ENCODE data around the gene ANKRD18B.
"Not testable (repeated sequence)": the region's sequence is repeated elsewhere in the genome, so short reads cannot be mapped to it uniquely, and the experiment has no call there.

Gene ANKRD18B

GRCh38 chr9:33611358-33611757, 87.3 kb downstream of the ANKRD18B start:
- DNase-seq (ENCODE audit: low read depth in 2 of 2) = no peak

GRCh38 chr9:33612410-33612809, 88.4 kb downstream of the ANKRD18B start:
- not testable (repeated sequence) for DNase-seq (ENCODE audit: low read depth in 2 of 2)

GRCh38 chr9:33614001-33614687, 90.1 kb downstream of the ANKRD18B start:
- no peak for DNase-seq (ENCODE audit: low read depth in 2 of 2)

GRCh38 chr9:33618370-33618769, 94.3 kb downstream of the ANKRD18B start:
- DNase-seq (ENCODE audit: low read depth in 2 of 2) = not testable (repeated sequence)

- no peak for DNase-seq (ENCODE audit: low read depth in 2 of 2)
Measured at GRCh38 chr9:33619666-33620404, 95.8 kb downstream of the ANKRD18B start.

- no peak for DNase-seq (ENCODE audit: low read depth in 2 of 2)
Measured at GRCh38 chr9:33620738-33621439, 96.8 kb downstream of the ANKRD18B start.
